Osteoblast (primary cell): ENCODE results near the gene C19orf85. TPM values are rescaled to one million over a fixed set of nuclear protein-coding genes. Genes with fewer than 3 reads are reported as not detected.

Experiments used
- DNase-seq: peaks from one replicate; pipeline ENCODE4 v3.0.0; 2011; ENCODE audit warnings: low spot score, mixed read lengths; ENCODE audit not compliant: insufficient read length; ENCODE audit errors: missing footprints
- H2AFZ ChIP-seq: 2 replicates; pipeline ENCODE4 v1.6.0; 2011; ENCODE audit warnings: mild to moderate bottlenecking, low read length
- H3K27ac ChIP-seq: 2 replicates; pipeline ENCODE4 v1.5.1; 2011; ENCODE audit warnings: mild to moderate bottlenecking, low read depth, low read length, moderate library complexity
- H3K27me3 ChIP-seq: 2 replicates; pipeline ENCODE4 v1.6.0; 2012; ENCODE audit warnings: mild to moderate bottlenecking, control low read depth, inconsistent platforms, low read length, moderate library complexity; ENCODE audit not compliant: insufficient read depth
- H3K36me3 ChIP-seq: 2 replicates; pipeline ENCODE4 v1.5.1; 2011; ENCODE audit warnings: mild to moderate bottlenecking, low read length, control low read depth, moderate library complexity; ENCODE audit not compliant: insufficient read depth
- H3K4me1 ChIP-seq: 2 replicates; pipeline ENCODE4 v1.5.1; 2011; ENCODE audit warnings: mild to moderate bottlenecking, low read length, control low read depth, moderate library complexity; ENCODE audit not compliant: insufficient read depth
- H3K4me2 ChIP-seq: 2 replicates; pipeline ENCODE4 v1.6.0; 2011; ENCODE audit warnings: mild to moderate bottlenecking, low read length; ENCODE audit not compliant: insufficient read depth
- H3K4me3 ChIP-seq: fragments of 200-600 bp; sonication (generic); 3 replicates; pipeline ENCODE4 v1.5.1; 2012; ENCODE audit warnings: mild to moderate bottlenecking, low read length, inconsistent platforms; ENCODE audit not compliant: insufficient read depth
- H3K79me2 ChIP-seq: 2 replicates; pipeline ENCODE4 v1.6.0; 2012; ENCODE audit warnings: mild to moderate bottlenecking, low read length, control low read depth, inconsistent platforms; ENCODE audit not compliant: insufficient read depth
- H3K9me3 ChIP-seq: 2 replicates; pipeline ENCODE4 v1.5.1; 2011; ENCODE audit warnings: low read depth, low read length, control low read depth
- H4K20me1 ChIP-seq: 2 replicates; pipeline ENCODE4 v1.6.0; 2012; ENCODE audit warnings: mild to moderate bottlenecking, low read length, control low read depth; ENCODE audit not compliant: insufficient read depth
- total RNA-seq: library from RNA; depleted of rRNA; stranded (reverse); fragments of >200 nt; gene quantifications from 2 replicates; pipeline ENCODE4 v1.2.3, GENCODE V29; 2012
- TF ChIP-seq, protein P1 (sequence below): IDR thresholded peaks from 2 replicates; pipeline ENCODE4 v1.5.1; 2011; ENCODE audit warnings: mild to moderate bottlenecking, low read depth, low read length, moderate library complexity; ENCODE audit errors: extremely low read depth

C19orf85 gene
- total RNA-seq, 1 donor: not detected

DNA sequence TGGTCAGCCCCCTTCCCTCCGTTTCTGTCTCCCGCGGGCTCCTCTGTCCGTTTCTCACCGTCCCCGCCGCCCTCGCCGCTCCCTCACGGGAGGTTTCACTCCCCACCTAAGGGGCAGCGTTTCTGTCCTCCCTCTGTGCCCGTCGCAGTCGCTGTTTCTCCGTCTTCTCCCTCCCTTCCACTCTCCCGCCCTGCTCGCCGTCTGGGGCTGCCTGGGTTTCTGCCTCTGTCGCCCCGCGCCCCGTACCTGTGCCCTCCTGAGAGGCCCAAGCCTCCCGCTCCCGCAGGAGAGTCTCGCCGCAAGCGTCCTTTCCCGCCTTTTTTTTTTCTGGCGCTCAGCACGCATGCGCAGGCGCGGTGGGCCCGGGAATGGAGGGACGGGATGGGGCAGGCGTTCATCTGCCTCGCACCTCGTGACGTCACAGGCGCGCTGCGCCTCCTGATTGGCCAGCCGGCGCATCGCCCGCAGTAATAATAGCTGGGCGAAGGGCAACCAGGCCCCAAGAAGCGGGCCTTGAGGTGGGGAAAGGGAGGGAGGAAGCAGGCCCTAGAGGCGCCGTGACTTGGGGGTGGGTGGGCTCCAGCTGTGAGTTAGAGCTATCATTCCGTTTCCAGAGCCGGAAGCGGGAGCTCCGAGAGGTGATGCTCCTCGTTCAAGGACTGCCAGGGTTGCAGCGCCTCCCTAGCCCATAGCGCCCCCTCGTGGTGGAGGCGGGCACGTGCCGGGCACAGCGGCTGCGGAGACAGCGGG, 39.1 kb upstream of the C19orf85 start:
- H3K9me3 ChIP-seq: no peaks in the 10 kb centered on the region
- TF ChIP-seq, protein P1, sequence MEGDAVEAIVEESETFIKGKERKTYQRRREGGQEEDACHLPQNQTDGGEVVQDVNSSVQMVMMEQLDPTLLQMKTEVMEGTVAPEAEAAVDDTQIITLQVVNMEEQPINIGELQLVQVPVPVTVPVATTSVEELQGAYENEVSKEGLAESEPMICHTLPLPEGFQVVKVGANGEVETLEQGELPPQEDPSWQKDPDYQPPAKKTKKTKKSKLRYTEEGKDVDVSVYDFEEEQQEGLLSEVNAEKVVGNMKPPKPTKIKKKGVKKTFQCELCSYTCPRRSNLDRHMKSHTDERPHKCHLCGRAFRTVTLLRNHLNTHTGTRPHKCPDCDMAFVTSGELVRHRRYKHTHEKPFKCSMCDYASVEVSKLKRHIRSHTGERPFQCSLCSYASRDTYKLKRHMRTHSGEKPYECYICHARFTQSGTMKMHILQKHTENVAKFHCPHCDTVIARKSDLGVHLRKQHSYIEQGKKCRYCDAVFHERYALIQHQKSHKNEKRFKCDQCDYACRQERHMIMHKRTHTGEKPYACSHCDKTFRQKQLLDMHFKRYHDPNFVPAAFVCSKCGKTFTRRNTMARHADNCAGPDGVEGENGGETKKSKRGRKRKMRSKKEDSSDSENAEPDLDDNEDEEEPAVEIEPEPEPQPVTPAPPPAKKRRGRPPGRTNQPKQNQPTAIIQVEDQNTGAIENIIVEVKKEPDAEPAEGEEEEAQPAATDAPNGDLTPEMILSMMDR: peak; percentile 80
- no peaks in the 10 kb centered on the region for H3K4me1 ChIP-seq
- H3K27me3 ChIP-seq: no peaks in the 10 kb centered on the region
- peak overlapping the region; percentile 71 for H3K27ac ChIP-seq
- H3K4me3 ChIP-seq: peak overlapping the region; percentile 73
- peaks cover 3% of the 10 kb centered on the region for H4K20me1 ChIP-seq
- H3K36me3 ChIP-seq: peaks cover 34% of the 10 kb centered on the region
- H3K4me2 ChIP-seq: peak overlapping the region; percentile 88
- H2AFZ ChIP-seq: peak overlapping the region; percentile 90
- H3K79me2 ChIP-seq: peaks cover 2% of the 10 kb centered on the region
- DNase-seq: peak; percentile 100

DNA sequence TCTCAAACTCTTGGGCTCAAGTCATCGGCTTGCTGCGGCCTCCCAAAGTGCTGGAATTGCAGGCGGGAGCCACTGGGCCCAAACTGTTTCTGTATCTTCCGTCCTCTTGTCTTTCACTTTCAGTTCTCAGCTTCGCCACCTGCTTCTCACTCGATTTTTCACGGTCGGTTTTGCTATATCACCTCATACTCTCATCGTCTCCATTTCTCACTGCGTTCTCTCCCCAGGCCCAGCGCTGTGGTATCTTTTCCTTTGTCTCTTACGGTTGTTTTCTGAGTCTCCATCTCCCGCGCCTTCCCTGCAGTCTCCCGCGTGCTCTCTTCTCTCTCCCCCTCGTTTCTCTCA, 38.6 kb upstream of the C19orf85 start:
- Histone ChIP-seq H3K4me2 (no peak overlapping the region), H3K4me3 (no peak overlapping the region), H3K27ac (no peak overlapping the region), H3K9me3 (no peaks in the 10 kb centered on the region), H3K36me3 (peaks cover 40% of the 10 kb centered on the region), H4K20me1 (no peaks in the 10 kb centered on the region), H3K27me3 (no peaks in the 10 kb centered on the region), H3K4me1 (no peaks in the 10 kb centered on the region), H2AFZ (no peak overlapping the region), H3K79me2 (no peaks in the 10 kb centered on the region)
- DNase-seq: peak; percentile 29
- TF ChIP-seq, protein P1: no peak

DNA sequence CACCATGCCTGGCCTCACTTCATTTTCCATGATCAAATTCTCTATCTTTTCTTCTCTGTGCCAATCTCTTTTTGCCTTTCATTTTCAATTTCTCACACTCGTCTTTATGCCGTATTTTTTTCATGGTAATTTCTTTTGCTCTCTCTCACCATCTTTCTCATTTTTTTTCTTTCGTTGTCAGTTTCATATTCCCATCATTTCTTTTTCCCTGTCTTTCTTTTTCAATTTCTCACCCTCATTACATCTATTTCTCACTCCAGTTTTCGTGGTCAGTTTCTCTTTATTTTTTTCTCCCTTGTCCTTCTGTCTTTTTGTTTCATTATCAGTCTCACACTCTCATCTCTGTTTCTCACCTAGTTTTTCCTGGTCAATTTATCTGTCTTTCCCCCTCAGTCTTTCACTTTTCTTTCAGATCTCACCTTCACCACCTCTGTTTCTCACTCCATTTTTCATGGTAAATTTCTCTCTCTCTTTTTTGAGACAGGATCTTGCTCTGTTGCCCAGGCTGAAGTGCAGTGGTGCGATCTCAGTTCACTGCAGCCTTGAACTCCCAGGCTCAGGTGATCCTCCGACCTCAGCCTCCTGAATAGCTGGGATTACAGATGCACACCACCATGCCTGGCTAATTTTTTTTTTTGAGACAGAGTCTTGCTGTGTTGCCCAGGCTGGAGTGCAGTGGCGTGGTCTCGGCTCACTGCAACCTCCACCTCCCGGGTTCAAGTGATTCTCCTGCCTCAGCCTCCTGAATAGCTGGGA, 37.8 kb upstream of the C19orf85 start:
- DNase-seq: peak; percentile 39
- no peak overlapping the region for H3K27ac ChIP-seq
- H3K4me3 ChIP-seq: no peak overlapping the region
- peaks cover 44% of the 10 kb centered on the region for H3K36me3 ChIP-seq
- H3K9me3 ChIP-seq: no peaks in the 10 kb centered on the region
- H2AFZ ChIP-seq: no peak overlapping the region
- no peak overlapping the region for H3K4me2 ChIP-seq
- H3K27me3 ChIP-seq: no peaks in the 10 kb centered on the region
- H4K20me1 ChIP-seq: no peaks in the 10 kb centered on the region
- H3K4me1 ChIP-seq: no peaks in the 10 kb centered on the region
- H3K79me2 ChIP-seq: no peaks in the 10 kb centered on the region
- TF ChIP-seq, protein P1: no peak

DNA sequence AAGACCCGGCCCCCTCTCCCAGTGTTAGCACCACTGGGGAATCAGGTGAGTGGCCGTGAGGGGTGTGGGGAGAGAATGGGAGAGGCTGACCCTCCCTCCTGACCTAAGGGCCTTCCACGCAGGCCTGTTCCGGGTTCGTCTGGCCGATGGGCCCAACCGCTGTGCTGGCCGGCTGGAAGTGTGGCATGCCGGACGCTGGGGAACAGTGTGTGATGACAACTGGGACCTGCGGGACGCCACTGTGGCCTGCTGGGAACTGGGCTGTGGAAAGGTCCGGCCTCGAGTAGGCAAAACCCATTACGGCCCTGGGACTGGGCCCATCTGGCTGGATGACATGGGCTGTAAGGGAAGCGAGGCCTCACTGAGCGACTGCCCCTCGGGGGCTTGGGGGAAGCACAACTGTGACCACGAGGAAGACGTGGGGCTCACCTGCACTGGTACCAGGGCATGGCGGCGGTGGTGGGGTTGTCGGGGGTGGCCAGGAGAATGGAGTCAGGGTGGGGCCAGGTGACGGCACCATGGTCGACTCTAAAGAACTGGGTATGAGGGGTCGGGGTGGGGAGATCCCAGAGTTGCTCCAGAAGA, 35.9 kb upstream of the C19orf85 start:
- no peak overlapping the region for H3K27ac ChIP-seq
- no peak overlapping the region for H2AFZ ChIP-seq

More for the DNA sequence above, 35.9 kb upstream of the C19orf85 start:
- Histone ChIP-seq H3K4me1 (peaks cover 2% of the 10 kb centered on the region), H4K20me1 (no peaks in the 10 kb centered on the region), H3K9me3 (no peaks in the 10 kb centered on the region), H3K79me2 (peaks cover 4% of the 10 kb centered on the region), H3K4me3 (no peak overlapping the region), H3K4me2 (no peak overlapping the region), H3K27me3 (no peaks in the 10 kb centered on the region), H3K36me3 (peaks cover 60% of the 10 kb centered on the region)
- TF ChIP-seq, protein P1: no peak
- peak; percentile 59 for DNase-seq
